ENCODE measurements around the gene NUTM2D.
"Not testable (repeated sequence)": the region's sequence is repeated elsewhere in the genome, so short reads cannot be mapped to it uniquely, and the experiment has no call there.

NUTM2D gene

DNA sequence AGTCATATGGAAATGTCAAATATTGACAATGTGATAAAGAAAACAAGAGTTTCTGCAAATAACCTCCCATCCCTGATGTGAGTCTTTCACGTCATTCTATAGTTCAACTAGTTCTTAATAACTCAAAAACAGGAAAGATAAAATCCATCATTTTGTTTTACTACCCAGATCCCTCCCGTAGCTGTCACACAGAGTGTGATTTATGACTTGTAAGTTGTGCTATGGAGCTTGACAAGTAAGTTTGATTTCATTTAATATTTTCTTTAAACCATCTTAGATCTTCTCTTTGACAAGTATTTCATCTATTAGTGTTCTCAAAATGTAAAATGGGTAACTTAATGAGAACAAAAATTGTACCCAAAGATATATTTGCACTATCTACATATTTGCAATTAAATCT, 28.4 kb upstream of the NUTM2D start:
- not testable (repeated sequence) for H3K9me3 ChIP-seq (ENCODE audit: insufficient read depth, low read length); H3K36me3 ChIP-seq (replicated peaks; ENCODE audit: low read depth, low read length); H4K20me1 ChIP-seq (ENCODE audit: insufficient read depth, low read length); H3K4me2 ChIP-seq (ENCODE audit: low read length); H3K4me1 ChIP-seq (ENCODE audit: low read length); H3K27ac ChIP-seq (ENCODE audit: low read length); H3K9ac ChIP-seq (ENCODE audit: low read length); H3K27me3 ChIP-seq (ENCODE audit: low read depth, low read length); H3K4me3 ChIP-seq (ENCODE audit: low read length); H3K79me2 ChIP-seq (ENCODE audit: low read length); H2AFZ ChIP-seq (ENCODE audit: low read depth, low read length)

DNA sequence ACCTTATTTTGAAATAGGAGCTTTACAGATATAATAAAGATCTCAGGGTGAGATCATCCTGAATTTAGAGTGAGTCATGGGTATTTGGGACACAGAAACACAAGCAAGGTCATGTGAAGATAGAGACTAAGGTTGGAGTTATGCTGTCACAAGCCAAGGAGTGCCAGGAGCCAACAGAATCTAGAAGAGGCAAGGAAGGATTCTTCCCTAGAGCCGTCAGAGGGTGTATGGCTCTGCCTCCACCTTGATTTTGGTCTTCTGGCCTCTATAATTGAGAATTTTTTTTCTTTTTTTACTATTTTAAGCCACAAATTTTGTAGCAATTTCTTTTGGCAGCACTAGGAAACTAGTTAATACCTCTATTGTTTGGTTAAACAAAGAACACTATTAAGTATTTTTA, 24.9 kb upstream of the NUTM2D start:
- not testable (repeated sequence) for H3K79me2 ChIP-seq (ENCODE audit: low read length); H3K4me3 ChIP-seq (ENCODE audit: low read length); H3K36me3 ChIP-seq (replicated peaks; ENCODE audit: low read depth, low read length); H3K27me3 ChIP-seq (ENCODE audit: low read depth, low read length); H3K9ac ChIP-seq (ENCODE audit: low read length); H4K20me1 ChIP-seq (ENCODE audit: insufficient read depth, low read length); H2AFZ ChIP-seq (ENCODE audit: low read depth, low read length); H3K4me1 ChIP-seq (ENCODE audit: low read length); H3K27ac ChIP-seq (ENCODE audit: low read length); H3K9me3 ChIP-seq (ENCODE audit: insufficient read depth, low read length); H3K4me2 ChIP-seq (ENCODE audit: low read length)

GRCh38 chr10:87340411-87340810, 17.1 kb upstream of the NUTM2D start:
- not testable (repeated sequence) for H3K4me2 ChIP-seq (ENCODE audit: low read length); H3K9me3 ChIP-seq (ENCODE audit: insufficient read depth, low read length); H3K27me3 ChIP-seq (ENCODE audit: low read depth, low read length); H3K36me3 ChIP-seq (replicated peaks; ENCODE audit: low read depth, low read length); H3K4me1 ChIP-seq (ENCODE audit: low read length); H3K9ac ChIP-seq (ENCODE audit: low read length); H3K4me3 ChIP-seq (ENCODE audit: low read length); H3K27ac ChIP-seq (ENCODE audit: low read length); H4K20me1 ChIP-seq (ENCODE audit: insufficient read depth, low read length); H2AFZ ChIP-seq (ENCODE audit: low read depth, low read length)
- H3K79me2 ChIP-seq (ENCODE audit: low read length), result peaks cover 14% of the 10 kb centered on the region

- not testable (repeated sequence) for H3K4me1 ChIP-seq (ENCODE audit: low read length); H3K9me3 ChIP-seq (ENCODE audit: insufficient read depth, low read length); H2AFZ ChIP-seq (ENCODE audit: low read depth, low read length); H3K27me3 ChIP-seq (ENCODE audit: low read depth, low read length); H3K36me3 ChIP-seq (replicated peaks; ENCODE audit: low read depth, low read length); H4K20me1 ChIP-seq (ENCODE audit: insufficient read depth, low read length)
- Histone ChIP-seq H3K4me3 (ENCODE audit: low read length) (peak overlapping the region; percentile 78), H3K27ac (ENCODE audit: low read length) (peak overlapping the region; percentile 55; the same call in 1 of the 2 replicates), H3K9ac (ENCODE audit: low read length) (peak overlapping the region; percentile 71; the same call in 1 of the 2 replicates), H3K4me2 (ENCODE audit: low read length) (peak overlapping the region; percentile 24; the same call in 1 of the 2 replicates), H3K79me2 (ENCODE audit: low read length) (peaks cover 14% of the 10 kb centered on the region)
Measured at GRCh38 chr10:87341546-87342142, 15.9 kb upstream of the NUTM2D start.

- peak overlapping the region; percentile 55 for H3K27ac ChIP-seq (ENCODE audit: low read length)
- H3K9me3 ChIP-seq (ENCODE audit: insufficient read depth, low read length); H3K27me3 ChIP-seq (ENCODE audit: low read depth, low read length); H3K36me3 ChIP-seq (replicated peaks; ENCODE audit: low read depth, low read length); H3K4me2 ChIP-seq (ENCODE audit: low read length); H3K4me1 ChIP-seq (ENCODE audit: low read length); H4K20me1 ChIP-seq (ENCODE audit: insufficient read depth, low read length): not testable (repeated sequence)
- H3K4me3 ChIP-seq (ENCODE audit: low read length), result peak overlapping the region; percentile 78
- H3K9ac ChIP-seq (ENCODE audit: low read length), result peak overlapping the region; percentile 71
- 0 out of 2 replicates have a peak overlapping the region, but pooled peaks have one; percentile 46 for H2AFZ ChIP-seq (ENCODE audit: low read depth, low read length)
- peaks cover 14% of the 10 kb centered on the region for H3K79me2 ChIP-seq (ENCODE audit: low read length)
Measured at GRCh38 chr10:87342249-87342710, 15.3 kb upstream of the NUTM2D start.

DNA sequence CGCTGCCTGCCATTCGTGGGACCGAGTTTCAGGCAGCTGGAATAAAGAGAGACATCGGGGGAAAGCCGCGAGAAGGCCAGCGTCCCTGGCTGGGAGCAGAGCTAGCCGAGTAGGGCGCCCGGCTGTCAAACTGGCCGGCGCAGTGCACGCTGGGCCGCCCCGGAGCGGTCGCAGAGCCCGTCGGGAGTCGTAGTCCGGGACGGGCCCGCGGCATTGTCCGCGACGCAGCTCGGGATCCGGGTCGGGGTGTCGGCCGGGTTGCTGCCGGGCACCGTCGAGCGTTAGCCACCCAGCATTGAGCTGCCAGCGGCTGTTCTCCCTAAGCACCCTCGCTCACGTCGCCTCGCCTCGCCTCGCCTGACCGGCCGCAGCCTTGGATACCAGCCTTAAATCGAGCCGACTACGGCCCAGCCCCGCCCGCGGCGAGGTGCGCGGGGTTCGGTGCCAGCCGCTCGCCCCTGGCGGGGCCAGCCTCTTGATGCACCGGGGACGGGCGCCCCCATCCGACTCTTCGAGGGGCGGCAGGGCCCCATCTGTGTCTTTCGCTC, 14.8 kb upstream of the NUTM2D start:
- H3K79me2 ChIP-seq (ENCODE audit: low read length), result peaks cover 14% of the 10 kb centered on the region

GRCh38 chr10:87345743-87346142, 11.8 kb upstream of the NUTM2D start:
- not testable (repeated sequence) for H3K9ac ChIP-seq (ENCODE audit: low read length); H2AFZ ChIP-seq (ENCODE audit: low read depth, low read length); H4K20me1 ChIP-seq (ENCODE audit: insufficient read depth, low read length); H3K27me3 ChIP-seq (ENCODE audit: low read depth, low read length); H3K4me2 ChIP-seq (ENCODE audit: low read length); H3K9me3 ChIP-seq (ENCODE audit: insufficient read depth, low read length); H3K4me3 ChIP-seq (ENCODE audit: low read length); H3K79me2 ChIP-seq (ENCODE audit: low read length); H3K36me3 ChIP-seq (replicated peaks; ENCODE audit: low read depth, low read length); H3K4me1 ChIP-seq (ENCODE audit: low read length); H3K27ac ChIP-seq (ENCODE audit: low read length)

More for the DNA sequence above, 14.8 kb upstream of the NUTM2D start:
- H2AFZ ChIP-seq (ENCODE audit: low read depth, low read length); H3K27me3 ChIP-seq (ENCODE audit: low read depth, low read length); H3K4me1 ChIP-seq (ENCODE audit: low read length); H3K4me2 ChIP-seq (ENCODE audit: low read length); H3K36me3 ChIP-seq (replicated peaks; ENCODE audit: low read depth, low read length); H4K20me1 ChIP-seq (ENCODE audit: insufficient read depth, low read length); H3K9me3 ChIP-seq (ENCODE audit: insufficient read depth, low read length): not testable (repeated sequence)
- peak overlapping the region; percentile 67 for H3K27ac ChIP-seq (ENCODE audit: low read length)
- TF ChIP-seq CTCF (IDR thresholded peaks at IDR 0.05; ENCODE audit: low read depth, low read length), result peak; percentile 20; the same call in 1 of the 2 replicates
- H3K9ac ChIP-seq (ENCODE audit: low read length), result peak overlapping the region; percentile 44; the same call in 1 of the 2 replicates
- peak overlapping the region; percentile 72 for H3K4me3 ChIP-seq (ENCODE audit: low read length)

GRCh38 chr10:87350161-87350560, 7.4 kb upstream of the NUTM2D start:
- H3K4me3 ChIP-seq (ENCODE audit: low read length); H3K9me3 ChIP-seq (ENCODE audit: insufficient read depth, low read length); H3K4me1 ChIP-seq (ENCODE audit: low read length); H3K79me2 ChIP-seq (ENCODE audit: low read length); H4K20me1 ChIP-seq (ENCODE audit: insufficient read depth, low read length); H3K27ac ChIP-seq (ENCODE audit: low read length); H3K9ac ChIP-seq (ENCODE audit: low read length); H3K4me2 ChIP-seq (ENCODE audit: low read length); H3K36me3 ChIP-seq (replicated peaks; ENCODE audit: low read depth, low read length); H2AFZ ChIP-seq (ENCODE audit: low read depth, low read length); H3K27me3 ChIP-seq (ENCODE audit: low read depth, low read length): not testable (repeated sequence)

- H3K36me3 ChIP-seq (replicated peaks; ENCODE audit: low read depth, low read length); H3K9me3 ChIP-seq (ENCODE audit: insufficient read depth, low read length); H3K27me3 ChIP-seq (ENCODE audit: low read depth, low read length); H4K20me1 ChIP-seq (ENCODE audit: insufficient read depth, low read length); H3K79me2 ChIP-seq (ENCODE audit: low read length); H3K4me3 ChIP-seq (ENCODE audit: low read length); H2AFZ ChIP-seq (ENCODE audit: low read depth, low read length); H3K9ac ChIP-seq (ENCODE audit: low read length); H3K4me2 ChIP-seq (ENCODE audit: low read length); H3K4me1 ChIP-seq (ENCODE audit: low read length); H3K27ac ChIP-seq (ENCODE audit: low read length): not testable (repeated sequence)
Measured at GRCh38 chr10:87352825-87353224, 4.7 kb upstream of the NUTM2D start.
